Activated CD4-positive, alpha-beta memory T cell treated with anti-CD3 and anti-CD28 coated beads, Interleukin-2, amount 10 ng/mL, durations not matched to agents 7 days and 5 days (primary cell): ENCODE results near the gene TRMT44. TPM values are rescaled to one million over a fixed set of nuclear protein-coding genes. Genes with fewer than 3 reads are reported as not detected.
"Not testable (repeated sequence)": the region's sequence is repeated elsewhere in the genome, so short reads cannot be mapped to it uniquely, and the experiment has no call there.

ENCODE experiments used
- CTCF ChIA-PET: fragments of 350-600 bp; sonication (Branson Sonifier 250); formaldehyde crosslinking; loops from one replicate; lab custom pipeline; 2021; ENCODE audit warnings: antibody characterized with exemption, inconsistent platforms; lab: Charles Lee
- POLR2A ChIA-PET: fragments of 350-600 bp; sonication (Branson Sonifier 250); formaldehyde crosslinking; loops from one replicate; lab custom pipeline; 2021; ENCODE audit warnings: antibody characterized with exemption; lab: Charles Lee
- DNase-seq: peaks from one replicate; pipeline ENCODE4 v3.0.0-alpha.2; 2020
- H3K27ac Mint-ChIP-seq: one replicate; pipeline ENCODE4 v1.8.0; 2021; ENCODE audit warnings: mild to moderate bottlenecking, mixed read lengths
- H3K27me3 Mint-ChIP-seq: one replicate; pipeline ENCODE4 v1.8.0; 2021; ENCODE audit warnings: mixed read lengths
- H3K36me3 Mint-ChIP-seq: one replicate; pipeline ENCODE4 v1.8.0; 2021; ENCODE audit warnings: low read depth, mixed read lengths
- H3K4me1 Mint-ChIP-seq: one replicate; pipeline ENCODE4 v1.8.0; 2021; ENCODE audit warnings: mixed read lengths
- H3K4me3 Mint-ChIP-seq: one replicate; pipeline ENCODE4 v1.8.0; 2021; ENCODE audit warnings: mild to moderate bottlenecking, mixed read lengths
- H3K9me3 Mint-ChIP-seq: one replicate; pipeline ENCODE4 v1.8.0; 2021; ENCODE audit warnings: mixed read lengths
- total RNA-seq, 2 experiments: library from RNA; stranded (reverse); gene quantifications; one replicate each; pipeline ENCODE4 v1.2.3, GENCODE V29; 2021

Gene TRMT44
- total RNA-seq, 2 experiments from 2014 or later: 15.7 to 17.8 TPM

GRCh38 chr4:8507624-8508023 lies 67.0 kb downstream of the TRMT44 start:
- no peaks in the 10 kb centered on the region for H3K4me1 Mint-ChIP-seq
- ChIA-PET POLR2A (no interaction called here), CTCF (no interaction called here)
- no peaks in the 10 kb centered on the region for H3K27me3 Mint-ChIP-seq
- DNase-seq: no peak
- H3K36me3 Mint-ChIP-seq: no peaks in the 10 kb centered on the region
- H3K27ac Mint-ChIP-seq: no peak overlapping the region
- no peaks in the 10 kb centered on the region for H3K9me3 Mint-ChIP-seq
- no peak overlapping the region for H3K4me3 Mint-ChIP-seq

- Mint-ChIP-seq H3K4me3 (no peak overlapping the region), H3K27ac (no peak overlapping the region), H3K9me3 (no peaks in the 10 kb centered on the region), H3K27me3 (no peaks in the 10 kb centered on the region), H3K4me1 (no peaks in the 10 kb centered on the region), H3K36me3 (no peaks in the 10 kb centered on the region)
- POLR2A ChIA-PET: no interaction called here
- DNase-seq: no peak
- CTCF ChIA-PET: no interaction called here
Observed at GRCh38 chr4:8508266-8508665, 67.7 kb downstream of the TRMT44 start.

- no peak for DNase-seq
- no peak overlapping the region for H3K27ac Mint-ChIP-seq
- ChIA-PET POLR2A (no interaction called here), CTCF (no interaction called here)
- H3K36me3 Mint-ChIP-seq: no peaks in the 10 kb centered on the region
- no peak overlapping the region for H3K4me3 Mint-ChIP-seq
- no peaks in the 10 kb centered on the region for H3K9me3 Mint-ChIP-seq
- no peaks in the 10 kb centered on the region for H3K27me3 Mint-ChIP-seq
- no peaks in the 10 kb centered on the region for H3K4me1 Mint-ChIP-seq
Observed at GRCh38 chr4:8508740-8509139, 68.2 kb downstream of the TRMT44 start.

- Mint-ChIP-seq H3K4me3 (no peak overlapping the region), H3K4me1 (no peaks in the 10 kb centered on the region), H3K27me3 (no peaks in the 10 kb centered on the region), H3K27ac (no peak overlapping the region), H3K36me3 (no peaks in the 10 kb centered on the region), H3K9me3 (no peaks in the 10 kb centered on the region)
- POLR2A ChIA-PET: no interaction called here
- no peak for DNase-seq
- CTCF ChIA-PET: no interaction called here
Observed at GRCh38 chr4:8509311-8509950, 68.9 kb downstream of the TRMT44 start.

GRCh38 chr4:8510191-8510590 lies 69.6 kb downstream of the TRMT44 start:
- no peaks in the 10 kb centered on the region for H3K9me3 Mint-ChIP-seq
- no peaks in the 10 kb centered on the region for H3K36me3 Mint-ChIP-seq
- no peak overlapping the region for H3K27ac Mint-ChIP-seq
- no peak overlapping the region for H3K4me3 Mint-ChIP-seq
- no peaks in the 10 kb centered on the region for H3K4me1 Mint-ChIP-seq
- ChIA-PET POLR2A (no interaction called here), CTCF (no interaction called here)
- DNase-seq: no peak
- no peaks in the 10 kb centered on the region for H3K27me3 Mint-ChIP-seq

- Mint-ChIP-seq H3K4me1 (no peaks in the 10 kb centered on the region), H3K27ac (no peak overlapping the region), H3K9me3 (no peaks in the 10 kb centered on the region), H3K27me3 (no peaks in the 10 kb centered on the region), H3K4me3 (no peak overlapping the region), H3K36me3 (no peaks in the 10 kb centered on the region)
- CTCF ChIA-PET: no interaction called here
- no peak for DNase-seq
- POLR2A ChIA-PET: no interaction called here
Observed at GRCh38 chr4:8510611-8511285, 70.2 kb downstream of the TRMT44 start.

- Mint-ChIP-seq H3K4me1 (no peaks in the 10 kb centered on the region), H3K4me3 (no peak overlapping the region), H3K27ac (no peak overlapping the region), H3K9me3 (no peaks in the 10 kb centered on the region), H3K27me3 (no peaks in the 10 kb centered on the region), H3K36me3 (no peaks in the 10 kb centered on the region)
- no peak for DNase-seq
- POLR2A ChIA-PET: no interaction called here
- CTCF ChIA-PET: no interaction called here
Observed at GRCh38 chr4:8512510-8512909, 71.9 kb downstream of the TRMT44 start.

- POLR2A ChIA-PET, H3K9me3 Mint-ChIP-seq, H3K4me3 Mint-ChIP-seq, CTCF ChIA-PET, DNase-seq, H3K27me3 Mint-ChIP-seq, H3K4me1 Mint-ChIP-seq, H3K27ac Mint-ChIP-seq, H3K36me3 Mint-ChIP-seq: not testable (repeated sequence)
Observed at GRCh38 chr4:8513080-8513479, 72.5 kb downstream of the TRMT44 start.

GRCh38 chr4:8513931-8514330 lies 73.4 kb downstream of the TRMT44 start:
- Mint-ChIP-seq H3K36me3 (no peaks in the 10 kb centered on the region), H3K9me3 (no peaks in the 10 kb centered on the region), H3K4me3 (no peak overlapping the region), H3K27ac (no peak overlapping the region), H3K4me1 (no peaks in the 10 kb centered on the region), H3K27me3 (no peaks in the 10 kb centered on the region)
- DNase-seq: no peak
- POLR2A ChIA-PET: no interaction called here
- CTCF ChIA-PET: no interaction called here

- H3K4me1 Mint-ChIP-seq: no peaks in the 10 kb centered on the region
- no peak overlapping the region for H3K27ac Mint-ChIP-seq
- H3K36me3 Mint-ChIP-seq: no peaks in the 10 kb centered on the region
- no peaks in the 10 kb centered on the region for H3K27me3 Mint-ChIP-seq
- ChIA-PET CTCF (no interaction called here), POLR2A (no interaction called here)
- no peak overlapping the region for H3K4me3 Mint-ChIP-seq
- peaks cover 2% of the 10 kb centered on the region for H3K9me3 Mint-ChIP-seq
- no peak for DNase-seq
Observed at GRCh38 chr4:8514391-8514790, 73.8 kb downstream of the TRMT44 start.

GRCh38 chr4:8515316-8516060 lies 74.9 kb downstream of the TRMT44 start:
- ChIA-PET POLR2A (no interaction called here), CTCF (no interaction called here)
- no peak for DNase-seq
- no peaks in the 10 kb centered on the region for H3K36me3 Mint-ChIP-seq
- no peak overlapping the region for H3K4me3 Mint-ChIP-seq
- H3K27me3 Mint-ChIP-seq: no peaks in the 10 kb centered on the region
- H3K4me1 Mint-ChIP-seq: no peaks in the 10 kb centered on the region
- H3K9me3 Mint-ChIP-seq: peaks cover 2% of the 10 kb centered on the region
- no peak overlapping the region for H3K27ac Mint-ChIP-seq

- ChIA-PET POLR2A (no interaction called here), CTCF (no interaction called here)
- Mint-ChIP-seq H3K36me3 (no peaks in the 10 kb centered on the region), H3K4me1 (no peaks in the 10 kb centered on the region), H3K27ac (no peak overlapping the region), H3K9me3 (peaks cover 2% of the 10 kb centered on the region), H3K27me3 (no peaks in the 10 kb centered on the region), H3K4me3 (no peak overlapping the region)
- DNase-seq: no peak
Observed at GRCh38 chr4:8516061-8516573, 75.5 kb downstream of the TRMT44 start.

GRCh38 chr4:8516996-8517550 lies 76.5 kb downstream of the TRMT44 start:
- CTCF ChIA-PET: no interaction called here
- H3K27me3 Mint-ChIP-seq: no peaks in the 10 kb centered on the region
- no peak overlapping the region for H3K4me3 Mint-ChIP-seq
- H3K36me3 Mint-ChIP-seq: no peaks in the 10 kb centered on the region
- H3K4me1 Mint-ChIP-seq: no peaks in the 10 kb centered on the region
- peaks cover 2% of the 10 kb centered on the region for H3K9me3 Mint-ChIP-seq
- DNase-seq: no peak
- no peak overlapping the region for H3K27ac Mint-ChIP-seq
- POLR2A ChIA-PET: no interaction called here
